ENCODE data around the gene SMIM38.

The SMIM38 gene

GRCh38 chr11:69166218-69167115 is 10.7 kb downstream of the SMIM38 start:
- TF ChIP-seq, protein P1, sequence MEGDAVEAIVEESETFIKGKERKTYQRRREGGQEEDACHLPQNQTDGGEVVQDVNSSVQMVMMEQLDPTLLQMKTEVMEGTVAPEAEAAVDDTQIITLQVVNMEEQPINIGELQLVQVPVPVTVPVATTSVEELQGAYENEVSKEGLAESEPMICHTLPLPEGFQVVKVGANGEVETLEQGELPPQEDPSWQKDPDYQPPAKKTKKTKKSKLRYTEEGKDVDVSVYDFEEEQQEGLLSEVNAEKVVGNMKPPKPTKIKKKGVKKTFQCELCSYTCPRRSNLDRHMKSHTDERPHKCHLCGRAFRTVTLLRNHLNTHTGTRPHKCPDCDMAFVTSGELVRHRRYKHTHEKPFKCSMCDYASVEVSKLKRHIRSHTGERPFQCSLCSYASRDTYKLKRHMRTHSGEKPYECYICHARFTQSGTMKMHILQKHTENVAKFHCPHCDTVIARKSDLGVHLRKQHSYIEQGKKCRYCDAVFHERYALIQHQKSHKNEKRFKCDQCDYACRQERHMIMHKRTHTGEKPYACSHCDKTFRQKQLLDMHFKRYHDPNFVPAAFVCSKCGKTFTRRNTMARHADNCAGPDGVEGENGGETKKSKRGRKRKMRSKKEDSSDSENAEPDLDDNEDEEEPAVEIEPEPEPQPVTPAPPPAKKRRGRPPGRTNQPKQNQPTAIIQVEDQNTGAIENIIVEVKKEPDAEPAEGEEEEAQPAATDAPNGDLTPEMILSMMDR (IDR thresholded peaks at IDR 0.05), result no peak

DNA sequence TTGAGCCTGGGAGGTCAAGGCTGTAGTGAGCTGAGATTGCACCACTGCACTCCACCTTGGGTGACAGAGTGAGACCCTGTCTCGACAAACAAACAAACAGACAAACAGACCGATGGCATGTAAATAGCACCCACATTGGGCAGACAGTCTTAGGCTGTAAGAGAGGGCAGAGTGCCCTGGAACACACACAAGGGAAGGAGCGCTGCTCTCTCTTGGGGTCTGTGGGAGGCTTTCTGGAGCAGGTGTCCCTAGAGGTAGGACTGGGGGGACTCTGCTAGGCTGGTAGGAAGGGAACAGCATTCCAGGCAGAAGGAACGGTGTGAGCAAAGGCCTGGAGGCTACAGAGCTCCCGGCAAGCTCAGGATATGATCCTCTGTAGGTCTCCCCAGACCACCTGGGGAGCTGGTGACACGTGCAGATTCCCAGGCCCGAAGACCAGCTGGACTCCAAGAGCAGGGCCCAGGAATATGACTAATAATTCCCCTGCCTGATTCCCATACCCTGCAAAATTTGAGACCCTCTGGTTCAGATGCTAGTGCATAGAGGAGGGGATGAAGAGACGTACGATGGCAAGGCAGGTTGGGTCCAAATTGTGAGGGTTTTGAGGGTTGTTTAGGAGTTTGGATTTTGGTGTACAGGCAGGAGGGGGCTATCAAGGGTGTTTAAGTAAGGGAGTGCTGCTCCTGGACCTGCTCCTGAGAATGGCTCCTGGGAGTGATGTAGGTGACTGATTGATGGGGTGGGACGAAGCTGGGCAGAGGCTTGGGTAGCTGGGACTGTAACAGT is 11.6 kb downstream of the SMIM38 start:
- TF ChIP-seq, protein P1 (IDR thresholded peaks at IDR 0.05), result no peak

DNA sequence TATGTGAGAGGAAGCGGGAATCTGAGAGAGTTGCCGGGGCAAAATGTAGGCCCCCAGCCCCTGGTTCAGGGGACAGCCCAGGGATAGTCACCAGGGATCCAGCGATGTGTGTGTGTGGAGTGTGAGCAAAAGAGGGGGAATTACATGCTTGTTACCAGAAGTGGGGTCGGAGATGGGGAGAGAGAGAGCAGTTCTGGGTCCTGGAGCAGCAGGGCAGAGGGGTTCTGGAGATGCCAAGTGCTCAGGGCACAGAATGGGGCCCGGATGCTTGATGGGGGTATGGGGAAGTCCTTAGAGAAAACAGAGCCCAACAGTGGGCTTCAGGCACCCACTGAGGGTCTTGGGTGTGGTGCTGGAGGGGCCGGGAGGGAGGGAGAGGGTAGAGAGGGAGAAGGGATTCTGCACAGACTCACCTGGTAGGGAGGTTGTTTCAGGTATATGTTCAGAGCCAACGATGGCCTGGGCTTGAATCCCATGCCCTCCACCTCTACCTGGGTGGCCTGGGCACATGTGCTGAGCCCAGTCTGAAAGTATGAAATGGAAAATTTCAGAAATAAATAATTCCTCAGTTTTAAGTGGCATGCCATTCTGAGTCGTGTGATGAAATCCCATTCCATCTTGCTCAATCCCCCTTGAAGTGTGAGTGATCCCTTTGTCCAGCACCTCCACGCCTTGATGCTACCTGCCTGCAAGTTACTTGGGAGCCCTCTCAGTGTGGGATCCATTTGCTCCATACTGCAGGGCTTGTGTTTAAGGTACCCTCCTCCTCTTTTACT is 12.4 kb downstream of the SMIM38 start:
- TF ChIP-seq, protein P1 (IDR thresholded peaks at IDR 0.05), result no peak

DNA sequence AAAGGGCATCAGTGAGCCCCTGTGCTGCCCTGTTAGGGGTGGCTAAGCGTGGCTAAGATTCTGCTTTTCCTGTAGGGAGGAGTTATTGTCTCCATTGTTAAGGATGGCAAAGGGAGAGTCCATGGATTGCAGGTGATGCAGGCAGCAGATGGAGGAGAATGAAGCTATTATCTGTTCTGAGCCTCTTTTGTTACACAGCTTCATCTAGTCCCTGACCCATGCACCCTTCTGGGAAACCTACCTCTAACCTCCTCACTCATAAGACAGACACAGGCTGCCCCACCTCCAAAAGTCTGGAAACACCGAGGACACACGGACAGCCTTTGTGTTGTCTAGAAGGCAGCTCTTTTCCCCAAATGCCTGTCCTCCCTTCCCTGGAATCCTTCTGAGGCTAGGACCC is 13.7 kb downstream of the SMIM38 start:
- TF ChIP-seq, protein P1 (IDR thresholded peaks at IDR 0.05), result no peak

- TF ChIP-seq, protein P1 (IDR thresholded peaks at IDR 0.05), result no peak
Observed at GRCh38 chr11:69170704-69171103, 15.0 kb downstream of the SMIM38 start.

GRCh38 chr11:69171476-69172240 is 15.9 kb downstream of the SMIM38 start:
- TF ChIP-seq, protein P1 (IDR thresholded peaks at IDR 0.05), result no peak

All from LNCAP (cell line).